Measurements from ENCODE around the gene HMGCR. TPM values are rescaled to one million over a fixed set of nuclear protein-coding genes. Genes with fewer than 3 reads are reported as not detected.

Gene HMGCR
- total and polyA plus RNA-seq, 9 of the 15 experiments (the other 6 are each of a cell fraction or from before 2014, with no cell fraction given): 29.5 to 155 (median 61.5) TPM

DNA sequence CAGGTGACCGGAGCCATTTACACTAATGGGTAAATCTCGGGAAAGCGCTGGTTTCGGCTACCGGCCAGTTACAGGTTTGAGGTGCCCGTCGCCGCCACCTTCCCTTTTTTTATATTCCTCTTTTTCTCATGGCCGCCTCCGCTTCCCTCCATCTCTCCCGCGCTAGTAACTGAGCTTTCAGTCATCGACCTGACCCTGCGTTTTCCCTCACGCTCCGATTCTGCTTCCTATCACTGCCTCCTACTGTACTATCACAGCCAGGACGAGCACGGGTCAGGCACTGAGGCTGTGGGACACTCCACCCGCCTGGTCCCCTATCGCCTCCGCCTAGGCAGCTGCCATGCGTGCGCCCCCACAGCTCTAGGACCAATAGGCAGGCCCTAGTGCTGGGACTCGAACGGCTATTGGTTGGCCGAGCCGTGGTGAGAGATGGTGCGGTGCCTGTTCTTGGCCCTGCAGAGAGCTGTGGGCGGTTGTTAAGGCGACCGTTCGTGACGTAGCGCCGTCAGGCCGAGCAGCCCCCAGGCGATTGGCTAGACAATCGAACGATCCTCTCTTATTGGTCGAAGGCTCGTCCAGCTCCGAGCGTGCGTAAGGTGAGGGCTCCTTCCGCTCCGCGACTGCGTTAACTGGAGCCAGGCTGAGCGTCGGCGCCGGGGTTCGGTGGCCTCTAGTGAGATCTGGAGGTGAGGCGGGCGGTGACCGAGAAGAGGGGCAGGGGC, at the start of gene HMGCR (continued):
- TF ChIP-seq, protein P1, sequence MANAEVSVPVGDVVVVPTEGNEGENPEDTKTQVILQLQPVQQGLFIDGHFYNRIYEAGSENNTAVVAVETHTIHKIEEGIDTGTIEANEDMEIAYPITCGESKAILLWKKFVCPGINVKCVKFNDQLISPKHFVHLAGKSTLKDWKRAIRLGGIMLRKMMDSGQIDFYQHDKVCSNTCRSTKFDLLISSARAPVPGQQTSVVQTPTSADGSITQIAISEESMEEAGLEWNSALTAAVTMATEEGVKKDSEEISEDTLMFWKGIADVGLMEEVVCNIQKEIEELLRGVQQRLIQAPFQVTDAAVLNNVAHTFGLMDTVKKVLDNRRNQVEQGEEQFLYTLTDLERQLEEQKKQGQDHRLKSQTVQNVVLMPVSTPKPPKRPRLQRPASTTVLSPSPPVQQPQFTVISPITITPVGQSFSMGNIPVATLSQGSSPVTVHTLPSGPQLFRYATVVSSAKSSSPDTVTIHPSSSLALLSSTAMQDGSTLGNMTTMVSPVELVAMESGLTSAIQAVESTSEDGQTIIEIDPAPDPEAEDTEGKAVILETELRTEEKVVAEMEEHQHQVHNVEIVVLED (CRISPR knock-in tag; IDR thresholded peaks at IDR 0.05): peak; percentile 88
- TF ChIP-seq, protein P2, sequence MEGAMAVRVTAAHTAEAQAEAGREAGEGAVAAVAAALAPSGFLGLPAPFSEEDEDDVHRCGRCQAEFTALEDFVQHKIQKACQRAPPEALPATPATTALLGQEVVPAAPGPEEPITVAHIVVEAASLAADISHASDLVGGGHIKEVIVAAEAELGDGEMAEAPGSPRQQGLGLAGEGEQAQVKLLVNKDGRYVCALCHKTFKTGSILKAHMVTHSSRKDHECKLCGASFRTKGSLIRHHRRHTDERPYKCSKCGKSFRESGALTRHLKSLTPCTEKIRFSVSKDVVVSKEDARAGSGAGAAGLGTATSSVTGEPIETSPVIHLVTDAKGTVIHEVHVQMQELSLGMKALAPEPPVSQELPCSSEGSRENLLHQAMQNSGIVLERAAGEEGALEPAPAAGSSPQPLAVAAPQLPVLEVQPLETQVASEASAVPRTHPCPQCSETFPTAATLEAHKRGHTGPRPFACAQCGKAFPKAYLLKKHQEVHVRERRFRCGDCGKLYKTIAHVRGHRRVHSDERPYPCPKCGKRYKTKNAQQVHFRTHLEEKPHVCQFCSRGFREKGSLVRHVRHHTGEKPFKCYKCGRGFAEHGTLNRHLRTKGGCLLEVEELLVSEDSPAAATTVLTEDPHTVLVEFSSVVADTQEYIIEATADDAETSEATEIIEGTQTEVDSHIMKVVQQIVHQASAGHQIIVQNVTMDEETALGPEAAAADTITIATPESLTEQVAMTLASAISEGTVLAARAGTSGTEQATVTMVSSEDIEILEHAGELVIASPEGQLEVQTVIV (CRISPR knock-in tag; IDR thresholded peaks at IDR 0.05; ENCODE audit: borderline replicate concordance): no peak
- TF ChIP-seq ZKSCAN8 (CRISPR knock-in tag; IDR thresholded peaks at IDR 0.05) (no peak), ZZZ3 (IDR thresholded peaks at IDR 0.05) (no peak), ILF3 (IDR thresholded peaks at IDR 0.05; ENCODE audit: borderline replicate concordance) (no peak), FOXA1 (IDR thresholded peaks at IDR 0.05; ENCODE audit: borderline replicate concordance) (no peak), MYC (IDR thresholded peaks at IDR 0.05; ENCODE audit: low read depth, low read length) (peak; percentile 87), MYC (CRISPR knock-in tag; IDR thresholded peaks at IDR 0.05; ENCODE audit: borderline replicate concordance, low read depth) (0 out of 2 replicates have a peak, but pooled peaks have one; percentile 44), NR1H2 (CRISPR knock-in tag; IDR thresholded peaks at IDR 0.05) (no peak), ARHGAP35 (IDR thresholded peaks at IDR 0.05; ENCODE audit: partially characterized antibody) (no peak), ZNF217 (CRISPR knock-in tag; IDR thresholded peaks at IDR 0.05) (no peak), PTRF (tag; IDR thresholded peaks at IDR 0.05) (no peak), LARP7 (IDR thresholded peaks at IDR 0.05) (peak; percentile 55; the same call in 1 of the 2 replicates), NONO (IDR thresholded peaks at IDR 0.05; ENCODE audit: low read depth in 2 of 2, low read length in 1 of 2) (peak in 1 of 2 experiments; percentile 60; a peak in 1 of 4 replicates), ZEB2 (IDR thresholded peaks at IDR 0.05) (peak; percentile 71; the same call in 1 of the 2 replicates), ZNF584 (CRISPR knock-in tag; IDR thresholded peaks at IDR 0.05; ENCODE audit: low read depth) (no peak), MCM2 (IDR thresholded peaks at IDR 0.05; ENCODE audit: low read depth) (no peak), HNRNPK (IDR thresholded peaks at IDR 0.05; ENCODE audit: low read depth, low read length, poor library complexity, severe bottlenecking) (no peak), CBX1 (IDR thresholded peaks at IDR 0.05; ENCODE audit: low read depth) (no peak), PHB2 (IDR thresholded peaks at IDR 0.05; ENCODE audit: low read depth) (no peak), TEAD4 (IDR thresholded peaks at IDR 0.05; ENCODE audit: low read length) (peak; percentile 40; the same call in 1 of the 2 replicates), TEAD4 (CRISPR knock-in tag; IDR thresholded peaks at IDR 0.05; ENCODE audit: borderline replicate concordance) (peak; percentile 63; the same call in 1 of the 2 replicates)
- TF ChIP-seq, protein P3, sequence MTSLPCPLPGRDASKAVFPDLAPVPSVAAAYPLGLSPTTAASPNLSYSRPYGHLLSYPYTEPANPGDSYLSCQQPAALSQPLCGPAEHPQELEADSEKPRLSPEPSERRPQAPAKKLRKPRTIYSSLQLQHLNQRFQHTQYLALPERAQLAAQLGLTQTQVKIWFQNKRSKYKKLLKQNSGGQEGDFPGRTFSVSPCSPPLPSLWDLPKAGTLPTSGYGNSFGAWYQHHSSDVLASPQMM (CRISPR knock-in tag; IDR thresholded peaks at IDR 0.05): no peak
- TF ChIP-seq, protein P4, sequence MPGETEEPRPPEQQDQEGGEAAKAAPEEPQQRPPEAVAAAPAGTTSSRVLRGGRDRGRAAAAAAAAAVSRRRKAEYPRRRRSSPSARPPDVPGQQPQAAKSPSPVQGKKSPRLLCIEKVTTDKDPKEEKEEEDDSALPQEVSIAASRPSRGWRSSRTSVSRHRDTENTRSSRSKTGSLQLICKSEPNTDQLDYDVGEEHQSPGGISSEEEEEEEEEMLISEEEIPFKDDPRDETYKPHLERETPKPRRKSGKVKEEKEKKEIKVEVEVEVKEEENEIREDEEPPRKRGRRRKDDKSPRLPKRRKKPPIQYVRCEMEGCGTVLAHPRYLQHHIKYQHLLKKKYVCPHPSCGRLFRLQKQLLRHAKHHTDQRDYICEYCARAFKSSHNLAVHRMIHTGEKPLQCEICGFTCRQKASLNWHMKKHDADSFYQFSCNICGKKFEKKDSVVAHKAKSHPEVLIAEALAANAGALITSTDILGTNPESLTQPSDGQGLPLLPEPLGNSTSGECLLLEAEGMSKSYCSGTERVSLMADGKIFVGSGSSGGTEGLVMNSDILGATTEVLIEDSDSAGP (CRISPR knock-in tag; IDR thresholded peaks at IDR 0.05): no peak

Measured in K562 (cell line).